Endothelial cell of umbilical vein (primary cell): ENCODE data around the gene SOX15.
"Not testable (repeated sequence)": the region's sequence is repeated elsewhere in the genome, so short reads cannot be mapped to it uniquely, and the experiment has no call there.

ENCODE experiments used
- JUN ChIP-seq: IDR thresholded peaks from 2 replicates; pipeline ENCODE4 v1.6.1; 2011; ENCODE audit warnings: borderline replicate concordance, low read depth; ENCODE audit not compliant: insufficient read length, insufficient read depth
- MAX ChIP-seq: IDR thresholded peaks from 2 replicates; pipeline ENCODE4 v1.6.1; 2011; ENCODE audit not compliant: insufficient read depth, insufficient read length
- MYC ChIP-seq: IDR thresholded peaks from one replicate; pipeline ENCODE4 v1.6.1; 2011; ENCODE audit warnings: mild to moderate bottlenecking, low read depth, low read length
- POLR2A ChIP-seq: IDR thresholded peaks from 2 replicates; pipeline ENCODE4 v1.6.1; 2012; ENCODE audit warnings: low read depth, mild to moderate bottlenecking, control low read depth, low read length
- TF ChIP-seq, protein P1 (sequence below), 2 donors: IDR thresholded peaks; 1 replicate in 1 of 2; 2 replicates in 1 of 2; pipeline ENCODE4 v1.5.1; 2011; ENCODE audit warnings: low read length in 2 of 2, mild to moderate bottlenecking in 2 of 2, moderate library complexity in 2 of 2, control low read depth in 1 of 2, inconsistent platforms in 1 of 2, low read depth in 1 of 2; ENCODE audit not compliant: insufficient read depth in 1 of 2; ENCODE audit errors: extremely low read depth in 1 of 2

GRCh38 chr17:7597561-7597960, 7.7 kb upstream of the SOX15 start:
- TF ChIP-seq, protein P1, sequence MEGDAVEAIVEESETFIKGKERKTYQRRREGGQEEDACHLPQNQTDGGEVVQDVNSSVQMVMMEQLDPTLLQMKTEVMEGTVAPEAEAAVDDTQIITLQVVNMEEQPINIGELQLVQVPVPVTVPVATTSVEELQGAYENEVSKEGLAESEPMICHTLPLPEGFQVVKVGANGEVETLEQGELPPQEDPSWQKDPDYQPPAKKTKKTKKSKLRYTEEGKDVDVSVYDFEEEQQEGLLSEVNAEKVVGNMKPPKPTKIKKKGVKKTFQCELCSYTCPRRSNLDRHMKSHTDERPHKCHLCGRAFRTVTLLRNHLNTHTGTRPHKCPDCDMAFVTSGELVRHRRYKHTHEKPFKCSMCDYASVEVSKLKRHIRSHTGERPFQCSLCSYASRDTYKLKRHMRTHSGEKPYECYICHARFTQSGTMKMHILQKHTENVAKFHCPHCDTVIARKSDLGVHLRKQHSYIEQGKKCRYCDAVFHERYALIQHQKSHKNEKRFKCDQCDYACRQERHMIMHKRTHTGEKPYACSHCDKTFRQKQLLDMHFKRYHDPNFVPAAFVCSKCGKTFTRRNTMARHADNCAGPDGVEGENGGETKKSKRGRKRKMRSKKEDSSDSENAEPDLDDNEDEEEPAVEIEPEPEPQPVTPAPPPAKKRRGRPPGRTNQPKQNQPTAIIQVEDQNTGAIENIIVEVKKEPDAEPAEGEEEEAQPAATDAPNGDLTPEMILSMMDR (IDR thresholded peaks at IDR 0.05; ENCODE audit: extremely low read depth in 1 of 2, insufficient read depth in 1 of 2, low read depth in 1 of 2, low read length in 2 of 2): not testable (repeated sequence)
- not testable (repeated sequence) for TF ChIP-seq MAX, MYC, POLR2A, JUN
